SHP77 treated with DMSO at 0.1 percent for 48 hours (cell line): ENCODE data around the gene SDHAF2.
"Not testable (repeated sequence)": the region's sequence is repeated elsewhere in the genome, so short reads cannot be mapped to it uniquely, and the experiment has no call there.

Experiments used
- DNase-seq: peaks from one replicate; lab custom pipeline; 2025; lab: John Stamatoyannopoulos, UW

Gene SDHAF2

GRCh38 chr11:61429691-61430582 lies at the start of gene SDHAF2, which contains the start of gene CPSF7:
TSS of gene SDHAF2 (plus strand) at chr11:61430124. CDS start at chr11:61430147, 23 bp downstream.
TSS of gene CPSF7 (minus strand) at chr11:61429975. CDS start at chr11:61429235, 740 bp downstream.
- peak; percentile 77 for DNase-seq

DNA sequence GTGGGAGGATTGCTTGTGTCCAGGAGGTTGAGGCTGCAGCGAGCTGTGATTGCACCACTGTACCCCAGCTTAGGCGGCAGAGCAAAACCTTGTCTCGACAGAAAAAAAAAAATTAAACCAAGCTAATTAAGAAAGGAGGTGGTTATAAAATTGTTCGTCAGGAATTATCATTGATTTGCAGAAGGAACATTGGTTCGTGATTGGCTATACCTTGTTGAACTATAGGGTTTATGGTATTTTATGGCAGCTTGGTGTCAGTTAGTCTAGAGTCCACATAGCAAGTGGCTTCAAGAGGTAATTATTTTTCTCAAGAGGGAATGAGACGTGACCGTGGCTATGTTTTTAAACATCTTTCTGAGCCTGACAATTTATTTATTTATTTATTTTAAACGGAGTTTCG lies 49.0 kb upstream of the SDHAF2 start:
- DNase-seq: no peak

- DNase-seq: not testable (repeated sequence)
These were observed 46.1 kb upstream of the SDHAF2 start for GRCh38 chr11:61383859-61384258.

DNA sequence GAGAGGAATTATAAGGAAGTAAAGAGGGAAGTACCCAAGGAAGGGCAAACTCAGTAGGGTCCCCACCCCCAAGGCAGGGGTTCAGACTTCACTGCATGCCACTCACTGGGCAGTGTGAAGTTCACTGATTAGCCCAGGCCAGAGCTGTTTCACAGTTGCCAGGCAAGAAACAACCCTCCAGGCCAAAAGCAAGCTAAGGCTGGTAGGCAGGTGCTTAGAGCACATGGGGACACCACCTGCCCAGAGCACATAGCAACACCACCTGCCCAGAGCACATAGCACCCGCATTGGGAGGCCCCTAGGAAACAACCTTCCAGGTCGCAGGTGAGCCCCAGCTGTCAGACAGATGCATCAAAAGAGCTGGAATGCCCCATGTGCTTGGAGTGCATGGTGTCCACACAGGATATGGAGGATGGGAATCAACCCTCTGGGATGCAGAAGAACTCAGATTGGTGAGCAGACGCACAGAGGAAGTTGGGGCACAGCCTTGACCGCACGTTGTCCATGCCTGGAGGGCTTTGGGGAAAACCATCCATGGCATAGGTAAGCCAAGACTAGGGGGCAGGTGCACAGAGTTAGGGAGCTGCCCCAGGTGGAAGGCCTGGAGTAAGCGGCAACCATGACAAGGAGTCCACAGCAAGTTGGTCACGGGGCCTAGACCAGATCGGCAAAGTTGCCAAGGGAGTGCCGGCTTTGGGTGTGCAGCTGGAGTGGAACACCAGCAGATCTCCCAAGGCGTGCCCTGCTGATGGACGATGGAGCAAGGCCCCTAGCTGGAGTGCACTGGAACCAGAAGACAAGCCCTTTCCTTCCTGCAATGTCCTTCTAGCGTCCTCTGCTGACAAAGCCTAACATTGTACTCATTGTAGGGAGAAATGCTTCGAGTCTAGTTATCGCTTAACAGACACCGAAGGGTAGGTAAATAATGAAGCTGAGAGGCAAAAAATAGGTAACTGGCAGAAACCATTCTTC lies 45.4 kb upstream of the SDHAF2 start:
- no peak for DNase-seq

DNA sequence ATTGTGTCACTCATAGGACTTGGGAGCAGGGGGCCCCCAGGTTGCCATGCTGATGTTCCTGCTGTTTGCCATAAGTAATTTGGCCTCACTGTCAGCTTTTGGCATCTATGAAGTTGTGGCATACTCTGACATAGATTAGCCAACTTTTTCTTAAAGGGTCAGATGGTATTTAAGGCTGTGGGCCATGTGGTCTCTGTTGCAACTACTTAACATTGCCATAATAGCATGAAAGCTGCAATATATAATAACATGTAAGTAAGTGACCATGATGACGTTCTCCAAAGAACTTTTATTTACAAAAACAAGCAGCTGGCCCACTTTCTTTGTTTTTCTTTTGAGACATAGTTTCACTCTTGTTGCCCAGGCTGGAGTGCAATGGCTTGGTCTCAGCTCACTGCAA lies 39.8 kb upstream of the SDHAF2 start:
- no peak for DNase-seq

DNA sequence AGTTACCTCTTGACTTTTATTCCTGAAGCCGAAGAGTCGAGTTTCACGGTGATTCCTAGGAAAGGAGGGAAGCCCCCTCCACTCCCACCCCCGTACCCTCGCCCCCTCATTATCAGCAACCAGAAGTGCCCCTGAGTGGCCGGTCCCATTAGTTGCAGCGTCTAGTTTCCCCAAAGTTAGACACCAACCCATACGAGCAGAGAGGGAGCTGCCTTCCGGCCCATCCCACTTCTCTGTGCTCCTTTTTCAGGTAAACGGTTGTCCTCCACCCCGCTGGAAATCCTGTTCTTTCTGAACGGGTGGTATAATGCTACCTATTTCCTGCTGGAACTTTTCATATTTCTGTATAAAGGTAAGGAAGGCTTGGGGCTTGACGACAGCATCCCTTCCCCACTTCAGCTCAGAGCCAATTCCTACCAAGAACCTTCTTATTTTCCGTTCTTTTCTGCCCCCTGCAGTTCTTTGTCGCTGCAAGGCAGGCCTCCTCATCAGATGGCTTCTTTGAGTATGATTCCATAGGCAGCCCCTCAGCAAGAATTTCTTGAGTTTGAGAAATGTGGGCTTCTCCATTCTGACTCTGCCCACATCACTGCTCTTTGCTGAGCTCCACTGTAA lies 36.8 kb upstream of the SDHAF2 start:
- no peak for DNase-seq

DNA sequence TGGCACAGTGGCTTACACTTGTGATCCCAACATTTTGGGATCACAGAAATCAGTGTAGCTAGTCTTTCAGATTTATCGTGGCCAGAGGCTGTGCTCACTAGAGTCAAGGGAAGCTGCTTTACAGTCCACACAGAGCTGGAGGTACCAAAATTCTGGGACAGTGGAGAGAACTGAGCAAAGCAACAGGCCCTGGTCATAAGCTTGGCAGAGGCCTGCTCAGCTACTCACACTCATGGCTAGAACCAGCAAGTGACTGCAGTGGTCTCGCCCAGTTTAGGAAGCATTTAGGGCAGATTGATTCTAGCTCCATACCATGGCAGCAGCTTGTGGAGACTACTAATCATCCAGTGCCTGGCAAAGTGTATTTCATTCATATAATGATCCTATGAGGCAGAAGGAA lies 28.8 kb upstream of the SDHAF2 start:
- DNase-seq: no peak

GRCh38 chr11:61401573-61401972 lies 28.4 kb upstream of the SDHAF2 start:
- DNase-seq: no peak

DNA sequence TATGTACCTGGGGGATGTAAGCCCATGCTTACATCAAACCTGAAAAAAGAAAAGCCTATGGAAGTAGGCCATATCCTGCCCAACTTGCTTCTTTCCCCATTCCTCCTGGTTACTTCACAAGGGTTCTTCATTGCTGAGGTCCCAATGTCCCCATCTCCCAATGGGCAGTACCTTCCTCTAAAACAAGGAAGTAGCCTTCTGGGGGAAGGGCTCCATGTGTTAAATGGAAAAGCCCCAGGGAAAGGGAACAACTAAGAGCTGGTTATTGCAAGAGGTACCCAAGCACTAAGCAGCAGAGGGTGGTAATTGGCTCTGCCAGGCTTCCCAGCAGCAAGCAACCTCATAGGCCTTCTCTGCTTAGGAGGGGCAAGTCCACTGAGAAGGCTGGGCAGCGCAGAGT lies 26.3 kb upstream of the SDHAF2 start:
- no peak for DNase-seq

DNA sequence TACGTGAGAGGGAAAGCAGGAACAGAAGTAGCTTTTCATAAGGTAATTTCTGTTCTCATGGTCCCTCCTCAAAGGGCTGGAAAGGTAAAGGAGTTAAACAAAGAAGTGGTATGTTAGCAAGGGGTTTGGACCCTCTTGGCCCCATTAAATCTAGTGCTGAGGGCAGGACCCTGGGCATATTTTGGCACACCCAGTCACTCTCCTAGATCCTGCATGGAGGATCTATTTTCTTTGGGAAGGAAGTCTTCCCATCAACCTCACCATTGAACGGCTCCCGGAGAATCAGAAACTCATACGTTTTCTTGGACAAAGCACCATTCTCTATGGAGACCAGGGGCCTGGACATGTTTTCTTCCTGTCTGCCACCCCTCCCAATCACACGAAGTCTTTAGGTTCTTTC lies 25.8 kb upstream of the SDHAF2 start:
- no peak for DNase-seq

GRCh38 chr11:61404641-61405040 lies 25.3 kb upstream of the SDHAF2 start:
- DNase-seq: no peak

DNA sequence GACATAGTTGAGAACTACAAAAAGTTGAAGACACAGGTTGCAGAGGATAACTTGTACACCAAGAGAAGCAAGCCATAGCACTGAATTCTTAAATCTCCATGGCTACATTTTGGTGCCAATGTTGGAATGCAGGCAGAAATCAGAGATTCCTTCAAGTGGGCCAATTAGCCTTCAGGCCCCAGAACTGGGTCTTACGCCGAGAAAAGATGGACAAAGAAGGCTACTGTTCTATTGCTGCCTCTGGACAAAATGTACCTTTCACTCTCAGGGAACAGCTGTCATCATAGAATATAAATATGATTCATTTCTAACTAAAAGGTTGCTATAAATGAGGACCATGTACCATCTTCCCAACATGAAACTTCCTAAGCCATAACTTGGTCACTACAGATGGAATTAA lies 23.9 kb upstream of the SDHAF2 start:
- DNase-seq: no peak

DNA sequence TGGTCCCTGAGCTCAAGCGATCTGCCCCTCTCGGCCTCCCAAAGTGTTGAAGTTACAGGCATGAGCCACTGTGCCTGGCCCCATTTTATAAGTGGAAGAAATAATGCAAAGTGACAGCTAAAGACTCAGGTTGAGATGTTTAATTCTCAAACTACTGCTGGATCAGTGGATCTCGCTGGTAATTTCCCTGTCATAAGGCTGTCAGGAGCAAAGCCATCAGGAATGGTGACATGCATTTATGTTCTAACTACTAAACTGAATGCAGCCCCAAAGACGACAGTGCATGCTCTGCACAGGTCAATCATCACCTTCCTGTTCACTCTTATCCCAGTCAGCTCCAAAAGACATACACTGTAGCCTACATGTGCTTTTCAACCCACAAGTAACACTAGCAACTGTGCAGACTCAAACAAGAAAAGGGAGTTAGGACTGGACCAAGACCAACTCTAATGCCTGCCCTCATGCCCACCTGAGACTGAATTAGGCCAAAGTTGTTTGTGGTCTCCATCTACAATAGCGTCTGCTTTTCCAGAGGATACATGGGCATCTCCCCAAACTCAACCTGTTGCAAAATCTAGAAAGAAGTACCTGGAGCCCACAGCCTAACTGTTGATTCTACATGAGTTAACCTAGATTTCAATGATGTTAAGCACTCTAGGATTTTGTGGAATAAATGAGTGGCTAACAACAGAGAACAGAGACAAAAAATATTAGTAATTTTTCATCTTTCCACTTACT lies 22.8 kb upstream of the SDHAF2 start:
- no peak for DNase-seq

- DNase-seq: no peak
These were observed 18.3 kb upstream of the SDHAF2 start for GRCh38 chr11:61411589-61411988.

GRCh38 chr11:61413496-61413895 lies 16.4 kb upstream of the SDHAF2 start:
- no peak for DNase-seq

DNA sequence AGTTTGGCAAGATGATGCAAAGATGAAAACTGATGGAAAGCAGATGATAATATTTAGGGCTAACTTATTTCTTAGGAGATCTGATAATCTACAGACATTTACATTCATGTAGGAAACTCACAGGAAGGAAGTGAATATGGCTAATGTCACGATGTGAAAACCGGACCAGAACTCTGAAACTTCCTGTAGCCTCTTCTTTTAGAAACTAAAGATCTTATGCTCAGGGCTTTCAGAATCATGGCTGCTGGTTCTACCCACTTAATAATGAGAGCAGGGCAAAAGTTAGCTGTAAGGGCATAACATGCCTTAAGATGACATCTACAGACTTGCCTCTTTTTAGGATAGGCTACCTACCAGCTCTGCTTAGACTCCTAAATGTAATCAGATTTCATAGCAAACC lies 15.4 kb upstream of the SDHAF2 start:
- DNase-seq: no peak

- DNase-seq: no peak
These were observed 14.5 kb upstream of the SDHAF2 start for GRCh38 chr11:61415381-61415780.

- no peak for DNase-seq
These were observed 13.0 kb upstream of the SDHAF2 start for GRCh38 chr11:61416941-61417340.

- DNase-seq: no peak
These were observed 12.3 kb upstream of the SDHAF2 start for GRCh38 chr11:61417670-61418069.

DNA sequence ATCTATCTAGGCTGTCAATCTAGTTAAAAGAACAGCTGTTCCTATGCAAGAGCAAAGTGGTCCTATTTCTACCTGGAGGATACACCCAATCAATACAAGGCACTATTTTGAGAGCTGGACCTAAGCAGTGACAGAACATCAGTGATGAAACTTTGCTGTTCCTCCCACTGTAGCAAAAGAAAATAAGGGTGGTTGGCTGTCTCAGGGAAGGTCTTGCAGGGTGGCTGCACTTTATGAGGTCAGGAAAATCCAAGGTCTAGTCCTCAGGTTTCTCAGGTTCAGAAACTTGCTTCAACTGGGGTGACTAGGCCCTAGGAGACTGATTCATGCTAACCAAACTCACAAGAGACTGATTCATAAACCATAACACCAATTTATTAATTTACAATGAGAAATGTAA lies 11.8 kb upstream of the SDHAF2 start:
- DNase-seq: no peak

DNA sequence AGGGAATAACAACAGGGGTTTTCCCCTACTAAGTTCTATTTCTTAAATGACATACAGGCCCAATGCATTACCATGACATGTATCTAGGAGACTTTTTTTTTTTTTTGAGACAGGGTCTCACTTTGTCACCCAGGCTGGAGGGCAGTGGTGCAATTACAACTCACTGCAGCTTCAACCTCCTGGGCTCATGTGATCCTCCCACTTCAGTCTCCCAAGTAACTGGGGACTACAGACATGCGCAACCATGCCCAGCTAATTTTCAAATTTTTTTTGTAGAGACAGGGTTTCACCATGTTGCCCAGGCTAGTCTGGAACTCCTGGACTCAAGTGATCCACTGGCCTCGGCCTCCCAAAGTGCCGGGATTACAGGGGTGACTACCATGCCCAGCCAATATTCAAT lies 7.7 kb upstream of the SDHAF2 start:
- no peak for DNase-seq
